ENCODE measurements around the gene RCN1.

Gene RCN1

DNA sequence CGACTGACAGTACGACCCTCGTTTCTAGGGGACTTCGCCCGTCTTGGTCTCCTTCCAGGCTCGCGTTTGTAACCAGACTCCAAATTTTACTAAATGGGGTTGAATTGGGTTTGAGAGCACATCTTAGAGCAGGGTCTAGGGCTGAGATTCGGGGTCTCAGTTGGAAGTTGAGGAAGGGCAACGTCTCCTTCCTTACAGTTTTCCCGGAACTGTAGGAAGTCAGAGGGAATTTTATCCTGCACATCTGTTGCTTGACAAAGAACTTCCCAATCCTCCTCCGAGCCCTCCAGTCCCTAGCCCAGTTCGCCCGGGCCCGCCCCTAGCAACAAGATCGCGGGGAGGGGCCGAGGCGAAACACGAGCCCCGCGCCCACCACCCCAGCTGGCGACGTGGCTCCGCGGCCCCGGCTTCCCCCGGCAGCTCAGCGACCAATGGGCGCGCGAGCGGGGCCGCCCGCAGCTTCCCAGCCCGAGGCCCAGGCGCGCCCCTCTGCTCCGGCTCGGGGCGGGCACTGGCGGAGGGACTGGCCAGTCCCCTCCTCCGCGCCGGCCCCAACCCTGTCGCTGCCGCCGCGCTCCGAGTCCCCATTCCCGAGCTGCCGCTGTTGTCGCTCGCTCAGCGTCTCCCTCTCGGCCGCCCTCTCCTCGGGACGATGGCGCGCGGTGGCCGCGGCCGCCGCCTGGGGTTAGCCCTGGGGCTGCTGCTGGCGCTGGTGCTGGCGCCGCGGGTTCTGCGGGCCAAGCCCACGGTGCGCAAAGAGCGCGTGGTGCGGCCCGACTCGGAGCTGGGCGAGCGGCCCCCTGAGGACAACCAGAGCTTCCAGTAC is at the start of gene RCN1:
TSS of gene RCN1 (plus strand) at position 530 of the 826 bp plus-strand sequence. CDS start at position 653, 123 bp downstream.
- H3K4me3 ChIP-seq (ENCODE audit: low read depth, low read length) = peak within 1 kb of the TSS; percentile 89
- TF ChIP-seq, protein P1, sequence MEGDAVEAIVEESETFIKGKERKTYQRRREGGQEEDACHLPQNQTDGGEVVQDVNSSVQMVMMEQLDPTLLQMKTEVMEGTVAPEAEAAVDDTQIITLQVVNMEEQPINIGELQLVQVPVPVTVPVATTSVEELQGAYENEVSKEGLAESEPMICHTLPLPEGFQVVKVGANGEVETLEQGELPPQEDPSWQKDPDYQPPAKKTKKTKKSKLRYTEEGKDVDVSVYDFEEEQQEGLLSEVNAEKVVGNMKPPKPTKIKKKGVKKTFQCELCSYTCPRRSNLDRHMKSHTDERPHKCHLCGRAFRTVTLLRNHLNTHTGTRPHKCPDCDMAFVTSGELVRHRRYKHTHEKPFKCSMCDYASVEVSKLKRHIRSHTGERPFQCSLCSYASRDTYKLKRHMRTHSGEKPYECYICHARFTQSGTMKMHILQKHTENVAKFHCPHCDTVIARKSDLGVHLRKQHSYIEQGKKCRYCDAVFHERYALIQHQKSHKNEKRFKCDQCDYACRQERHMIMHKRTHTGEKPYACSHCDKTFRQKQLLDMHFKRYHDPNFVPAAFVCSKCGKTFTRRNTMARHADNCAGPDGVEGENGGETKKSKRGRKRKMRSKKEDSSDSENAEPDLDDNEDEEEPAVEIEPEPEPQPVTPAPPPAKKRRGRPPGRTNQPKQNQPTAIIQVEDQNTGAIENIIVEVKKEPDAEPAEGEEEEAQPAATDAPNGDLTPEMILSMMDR (IDR thresholded peaks at IDR 0.05; ENCODE audit: borderline replicate concordance, insufficient read depth, low read depth, low read length) = no peak

DNA sequence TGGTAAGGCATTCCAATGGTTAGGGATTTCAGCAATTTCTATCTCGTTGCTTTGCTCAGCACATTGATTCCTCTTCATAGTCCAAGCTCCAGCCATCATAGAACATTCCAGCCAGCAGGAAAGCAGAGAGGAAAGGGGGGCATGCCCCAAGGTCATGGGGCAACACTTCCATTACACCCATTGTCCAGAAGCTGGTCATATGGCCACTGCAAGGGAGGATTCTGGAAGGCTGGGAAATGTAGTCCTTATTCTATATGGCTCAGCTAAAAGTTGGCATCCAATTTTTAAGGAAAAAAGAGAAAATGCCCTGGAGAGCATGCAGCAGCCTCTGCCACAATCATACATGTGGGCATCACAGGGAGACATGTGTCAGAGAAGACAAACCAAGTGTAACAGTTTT is 47.1 kb upstream of the RCN1 start:
- TF ChIP-seq, protein P1 (IDR thresholded peaks at IDR 0.05; ENCODE audit: borderline replicate concordance, insufficient read depth, low read depth, low read length) = no peak
- no peak overlapping the region for H3K4me3 ChIP-seq (ENCODE audit: low read depth, low read length)

DNA sequence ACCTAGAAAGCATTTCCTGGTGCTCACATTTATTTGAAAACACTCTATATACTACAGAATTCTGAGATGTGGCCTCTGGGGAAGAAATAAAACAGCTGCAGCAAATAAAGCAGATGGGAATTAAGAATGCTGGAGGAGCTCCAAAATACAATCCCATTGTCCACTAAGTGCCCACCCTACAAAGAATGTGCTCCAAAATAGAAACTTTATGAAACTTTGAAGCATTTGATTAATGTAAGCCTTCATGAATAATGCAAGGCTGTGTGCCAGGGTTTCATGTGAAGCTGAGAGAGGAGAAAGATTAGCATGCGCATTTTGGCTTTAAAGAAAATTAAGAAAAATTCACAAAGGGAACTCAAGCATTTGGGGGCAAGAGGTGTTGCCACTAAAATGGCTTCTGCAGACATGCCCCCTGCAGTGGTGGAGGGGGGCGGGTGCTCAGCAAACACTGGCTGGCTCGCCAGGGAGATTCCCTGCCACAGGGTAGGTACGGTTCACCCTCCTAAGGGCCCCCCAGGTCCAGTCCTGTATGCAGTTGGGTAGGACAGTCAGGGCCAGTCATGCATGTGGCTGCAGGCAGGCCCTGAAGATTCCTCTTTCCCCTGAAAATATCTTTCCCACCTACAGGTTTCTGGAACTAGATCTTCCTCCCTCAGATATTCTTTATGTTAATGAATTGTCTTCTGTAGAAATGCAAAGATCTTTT is 46.6 kb upstream of the RCN1 start:
- H3K4me3 ChIP-seq (ENCODE audit: low read depth, low read length) = no peak overlapping the region

DNA sequence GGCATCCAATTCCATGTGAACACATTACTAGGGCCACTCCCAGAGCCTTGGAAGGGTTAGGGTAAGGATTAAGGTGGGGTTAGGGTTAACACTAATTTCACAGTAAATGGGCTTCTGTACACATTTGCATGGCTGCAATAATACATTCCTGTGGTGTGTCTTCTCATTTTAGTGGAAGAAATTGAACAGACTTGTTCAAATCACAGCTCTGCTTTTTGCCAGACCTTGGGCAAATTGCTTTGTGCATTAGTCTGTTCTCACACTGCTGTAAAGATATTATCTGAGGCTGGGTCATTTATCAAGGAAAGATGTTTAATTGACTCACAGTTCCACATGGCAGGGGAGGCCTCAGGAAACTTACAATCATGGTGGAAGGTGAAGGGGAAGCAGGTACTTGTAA is 45.4 kb upstream of the RCN1 start:
- H3K4me3 ChIP-seq (ENCODE audit: low read depth, low read length) = no peak overlapping the region
- TF ChIP-seq, protein P1 (IDR thresholded peaks at IDR 0.05; ENCODE audit: borderline replicate concordance, insufficient read depth, low read depth, low read length) = no peak

More for the DNA sequence above, 46.6 kb upstream of the RCN1 start:
- TF ChIP-seq, protein P1 (IDR thresholded peaks at IDR 0.05; ENCODE audit: borderline replicate concordance, insufficient read depth, low read depth, low read length) = no peak

DNA sequence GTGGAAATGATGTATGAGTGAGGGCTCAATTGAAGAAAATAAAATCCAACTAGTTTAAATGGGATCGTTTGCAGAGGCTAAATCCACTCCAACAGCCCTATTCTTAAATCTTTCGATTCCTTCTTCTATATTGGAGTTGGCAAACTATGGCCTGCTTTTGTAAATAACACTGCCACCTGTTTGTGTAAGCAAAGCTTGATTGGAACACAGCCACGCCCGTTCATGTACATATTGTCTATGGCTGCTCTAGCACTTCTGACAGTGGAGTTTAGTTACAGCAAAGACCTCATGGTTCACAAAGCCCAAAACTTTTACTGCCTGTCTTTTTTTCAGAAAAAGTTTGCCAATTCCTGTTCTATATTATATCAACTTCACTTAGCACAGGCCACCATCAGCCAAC is 40.6 kb upstream of the RCN1 start:
- TF ChIP-seq, protein P1 (IDR thresholded peaks at IDR 0.05; ENCODE audit: borderline replicate concordance, insufficient read depth, low read depth, low read length) = no peak

DNA sequence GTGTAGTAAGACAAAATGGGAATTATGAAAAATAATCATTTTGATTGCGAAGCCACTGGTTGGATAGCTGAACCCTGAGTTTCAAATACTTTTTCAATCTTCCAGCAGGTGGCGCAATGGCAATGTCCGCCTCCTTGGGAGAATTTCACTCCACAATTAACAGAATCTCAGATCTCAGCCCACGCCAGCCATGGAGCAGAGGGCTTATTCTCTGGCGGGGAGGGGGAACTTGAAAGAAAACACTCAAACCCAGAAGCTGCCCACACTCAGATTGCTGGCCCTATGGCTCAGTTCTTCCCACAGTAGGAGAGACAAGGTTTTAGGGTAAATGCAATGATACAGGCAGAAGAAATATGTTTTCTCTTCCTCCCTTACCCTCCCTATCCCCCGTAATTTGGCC is 38.7 kb upstream of the RCN1 start:
- TF ChIP-seq, protein P1 (IDR thresholded peaks at IDR 0.05; ENCODE audit: borderline replicate concordance, insufficient read depth, low read depth, low read length) = peak; percentile 39; the same call in 1 of the 2 replicates
- no peak overlapping the region for H3K4me3 ChIP-seq (ENCODE audit: low read depth, low read length)

More for the DNA sequence above, 40.6 kb upstream of the RCN1 start:
- H3K4me3 ChIP-seq (ENCODE audit: low read depth, low read length) = no peak overlapping the region
